ENCODE measurements around the gene IQCE.

The IQCE gene

DNA sequence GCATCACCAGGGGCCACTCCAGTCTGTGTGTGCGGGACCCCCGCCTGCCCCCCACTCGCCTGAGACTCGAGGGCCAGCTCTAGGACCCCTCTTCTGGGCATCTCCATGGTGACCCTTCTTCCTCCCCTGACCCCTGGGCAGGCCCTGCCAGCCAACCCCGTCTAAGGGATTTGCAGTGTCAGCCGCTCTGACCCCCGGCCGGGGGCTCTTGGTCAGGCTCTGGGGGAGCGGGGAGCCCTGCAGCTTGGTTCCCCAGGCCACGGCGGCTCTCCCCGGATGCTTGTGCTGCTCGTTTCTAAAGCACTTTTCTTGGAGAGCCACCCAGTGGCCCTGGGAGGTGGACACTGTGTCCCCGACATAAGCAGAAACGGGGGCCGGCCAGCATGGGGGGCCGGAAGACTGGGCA is 78.3 kb downstream of the IQCE start:
- no peak for DNase-seq

DNA sequence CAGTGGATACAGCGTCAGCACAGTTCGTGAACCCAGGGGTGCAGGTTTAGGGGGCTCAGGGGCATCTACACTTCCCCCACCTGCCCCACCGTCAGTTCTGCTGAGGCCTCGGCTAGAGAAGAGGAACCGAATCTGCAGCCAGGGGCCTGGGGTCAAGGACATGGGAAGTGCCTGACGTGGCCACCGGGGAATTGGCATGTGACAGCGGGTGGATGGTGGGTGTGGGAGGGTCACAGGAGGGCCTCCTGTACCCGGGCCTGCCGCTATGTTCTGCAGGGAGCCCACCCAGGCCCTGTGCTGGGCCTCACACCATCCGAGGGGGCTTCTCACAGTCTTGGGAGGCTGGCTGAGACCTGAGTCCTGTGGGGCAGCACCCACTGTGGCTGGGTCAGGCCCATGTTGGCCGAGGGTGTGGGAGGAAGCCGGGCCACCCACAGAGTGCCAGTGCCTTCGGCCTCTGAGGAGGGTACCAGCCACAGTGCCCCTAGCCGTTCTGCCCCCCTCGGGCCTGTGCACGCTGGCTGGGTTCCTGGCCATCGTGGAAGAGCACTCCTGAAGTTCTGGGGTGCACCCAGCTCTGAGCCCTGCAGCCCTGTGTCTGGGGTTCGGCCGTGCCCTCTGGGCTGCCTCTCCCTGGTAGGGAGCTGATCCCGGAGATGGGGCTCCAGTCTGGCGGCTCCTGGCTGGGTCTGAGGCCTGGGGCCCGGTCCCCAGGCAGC is 78.9 kb downstream of the IQCE start:
- DNase-seq = no peak

DNA sequence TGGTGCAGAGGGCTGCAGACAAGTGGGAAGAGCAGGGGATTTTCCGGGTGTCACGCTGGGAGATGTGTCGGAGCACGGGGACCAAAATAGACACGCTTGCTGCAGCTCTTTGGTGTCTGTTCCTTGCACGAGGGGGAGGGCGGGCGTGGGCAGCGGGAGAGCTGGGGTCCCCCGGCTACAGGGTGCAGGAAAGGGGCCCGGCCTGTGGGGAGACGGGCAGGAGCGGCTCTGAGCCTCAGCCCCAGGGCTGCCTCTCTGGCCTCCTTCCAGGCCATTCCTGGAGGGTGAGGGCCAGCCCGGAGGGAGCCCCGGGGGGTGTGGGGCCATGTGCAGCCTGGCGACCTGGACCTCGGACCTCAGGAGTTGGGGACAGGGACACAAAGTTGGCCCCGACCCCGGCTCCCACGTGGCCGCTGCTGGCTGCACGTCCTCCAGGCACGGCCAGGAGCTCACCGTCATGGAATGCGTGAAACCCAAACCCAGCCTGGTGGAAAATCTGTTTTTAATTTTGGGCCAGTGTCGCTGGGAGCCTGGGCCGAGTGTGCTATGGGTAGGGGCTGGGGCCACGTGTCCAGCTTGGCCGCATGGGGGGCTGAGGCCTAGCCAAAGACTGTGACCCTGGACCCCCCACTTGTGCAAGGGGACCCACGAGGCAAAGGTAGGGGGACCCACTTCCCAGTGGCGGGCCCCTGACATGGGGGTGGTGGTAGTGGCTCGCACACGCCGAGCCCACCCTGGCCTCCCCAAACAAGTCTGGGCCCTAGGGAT is 79.6 kb downstream of the IQCE start:
- no peak for DNase-seq

DNA sequence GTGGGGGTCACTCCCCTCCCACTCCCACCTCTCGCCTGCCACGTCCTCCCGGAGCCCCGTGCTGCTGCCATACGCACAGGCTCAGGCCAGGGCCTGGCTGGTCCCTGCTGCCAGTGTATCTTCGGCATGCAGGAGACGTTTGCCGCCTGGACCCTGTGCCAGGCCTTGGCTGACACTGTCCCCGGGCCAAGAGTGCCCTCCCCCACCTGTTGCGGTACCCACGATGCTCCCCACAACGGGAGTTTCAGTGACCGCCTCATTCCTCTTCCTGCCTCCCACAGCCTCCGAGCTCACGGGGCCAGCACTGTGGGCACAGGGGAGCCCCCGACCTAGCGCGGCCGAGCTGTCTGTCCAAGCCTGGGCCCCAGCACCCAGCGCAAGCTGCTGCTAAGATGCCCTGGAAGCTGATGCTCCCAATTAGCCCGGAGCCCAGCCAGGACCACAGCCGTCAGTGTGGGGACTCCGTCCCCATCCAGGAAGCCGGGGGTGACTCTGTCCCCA is 80.5 kb downstream of the IQCE start:
- DNase-seq = no peak

DNA sequence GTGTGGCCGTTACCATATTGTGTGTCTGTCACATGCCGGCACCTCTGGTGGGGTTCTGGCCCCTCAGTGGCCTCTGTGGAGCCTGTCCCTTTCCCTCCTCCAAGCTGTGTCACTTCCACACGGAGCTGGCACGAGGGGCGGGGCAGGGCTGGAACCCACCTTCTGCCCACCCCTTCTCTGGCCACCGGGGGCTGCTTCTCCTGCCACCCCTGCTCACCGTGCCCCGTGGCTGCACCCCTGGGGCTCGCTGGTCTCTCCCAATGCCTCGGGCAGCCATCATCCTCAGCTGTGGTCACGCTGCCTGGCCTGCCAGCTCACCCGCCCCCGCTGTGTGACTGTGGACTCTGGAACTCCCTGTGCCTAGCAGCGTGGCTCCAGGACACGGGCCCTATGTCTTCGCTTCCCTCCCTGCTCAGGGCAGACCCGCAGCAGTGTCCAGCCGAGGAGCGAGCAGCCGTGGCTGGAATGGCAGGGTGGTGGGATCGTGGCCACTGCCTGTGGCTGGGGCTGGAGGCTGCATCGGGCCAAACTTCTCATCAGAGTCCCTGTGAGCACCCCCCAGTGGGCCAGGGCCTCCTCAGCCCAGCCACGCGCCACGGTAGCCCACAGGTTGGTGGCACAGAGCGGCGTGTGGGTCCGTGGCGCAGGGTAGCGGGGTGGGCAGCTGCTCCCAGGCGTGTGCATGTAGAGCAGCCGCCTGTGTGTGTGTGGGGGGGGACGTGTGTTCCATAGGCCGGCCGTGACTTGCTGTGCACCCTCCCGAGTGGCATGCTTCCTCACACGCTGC is 81.1 kb downstream of the IQCE start:
- no peak for DNase-seq

DNA sequence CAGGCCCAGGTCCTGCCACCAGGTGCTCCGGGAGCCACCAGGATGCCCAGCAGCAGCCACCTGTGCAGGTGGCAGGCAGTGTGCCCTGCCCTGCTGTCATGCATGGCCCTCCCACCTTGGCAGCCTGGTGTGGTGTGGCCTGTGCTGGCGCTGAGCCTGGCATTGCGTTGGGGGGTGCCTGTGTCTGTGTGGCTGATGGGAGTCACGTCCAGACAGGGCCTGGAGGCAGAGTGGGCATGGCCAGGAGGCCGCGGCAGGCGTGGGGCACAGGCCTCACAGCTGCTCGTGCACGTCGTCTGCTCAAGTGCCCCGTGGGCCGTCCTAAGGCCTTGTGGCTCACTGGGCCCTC is 81.7 kb downstream of the IQCE start:
- no peak for DNase-seq

DNA sequence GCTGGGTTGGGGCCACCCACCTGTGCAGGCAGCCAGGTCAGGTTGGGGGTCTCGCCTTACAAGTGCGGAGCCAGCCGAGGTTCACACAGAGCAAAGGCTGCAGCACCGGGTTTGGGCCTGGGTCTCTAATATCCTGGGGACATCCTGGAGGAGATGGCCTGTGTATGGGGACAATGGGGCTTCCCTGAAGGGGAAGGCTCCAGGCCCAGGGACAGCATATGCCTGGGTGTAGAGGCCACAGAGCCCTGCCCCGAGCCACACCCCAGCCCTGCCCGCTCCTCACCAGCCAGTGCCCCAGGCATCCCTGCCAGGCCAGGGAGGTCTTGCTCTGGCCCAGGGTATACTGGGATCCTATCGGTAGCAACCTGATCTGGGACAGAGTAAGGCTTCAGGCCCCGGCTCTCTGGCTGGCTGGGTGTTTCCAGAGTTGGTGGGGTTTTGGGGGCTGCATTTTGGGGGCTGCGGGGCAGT is 82.1 kb downstream of the IQCE start:
- DNase-seq = no peak

DNA sequence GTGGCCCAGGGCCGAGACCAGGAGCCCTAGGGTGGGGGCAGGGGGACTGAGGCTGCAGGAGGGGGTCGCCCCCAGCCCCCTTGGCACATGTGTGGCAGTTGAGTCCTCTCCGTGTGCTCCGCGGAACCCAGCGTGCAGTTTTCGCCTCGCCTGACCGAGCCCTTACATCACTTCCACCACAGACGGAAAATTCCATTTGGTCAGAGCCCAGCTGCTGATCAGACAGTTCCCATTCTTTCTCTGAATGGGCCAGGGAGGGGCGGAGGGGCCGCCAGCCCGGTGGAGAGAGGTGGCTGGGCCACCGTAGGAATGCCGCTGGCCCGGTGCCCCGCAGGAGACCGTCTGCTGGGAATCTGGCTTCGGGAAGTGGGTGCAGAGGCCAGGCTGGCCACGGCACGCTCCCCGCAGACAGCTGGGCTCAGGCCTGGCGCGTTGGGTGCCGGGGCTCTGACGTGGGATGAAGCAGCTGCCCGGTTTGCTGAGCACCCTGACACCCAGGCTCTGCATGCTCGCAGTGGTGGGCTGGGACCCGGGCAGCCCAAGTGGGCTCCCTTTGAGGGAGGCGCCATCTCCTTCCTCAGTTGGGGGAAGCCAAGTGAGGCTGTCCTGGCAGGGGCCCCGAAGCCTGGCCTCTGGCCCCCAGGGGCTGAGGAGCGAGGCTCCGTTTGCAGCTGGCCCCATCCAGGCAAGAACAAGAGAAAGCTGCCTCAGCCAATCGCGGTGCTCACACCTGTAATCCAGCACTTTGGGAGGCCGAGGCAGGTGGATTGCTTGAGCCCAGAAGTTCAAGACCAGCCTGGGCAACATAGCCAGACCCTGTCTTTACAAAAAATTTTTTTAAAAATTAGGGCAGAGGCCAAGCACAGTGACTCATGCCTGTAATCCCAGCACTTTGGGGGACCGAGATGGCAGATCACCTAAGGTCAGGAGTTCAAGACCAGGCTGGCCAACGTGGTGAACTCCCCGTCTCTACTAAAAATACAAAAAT is 82.9 kb downstream of the IQCE start:
- no peak for DNase-seq

DNA sequence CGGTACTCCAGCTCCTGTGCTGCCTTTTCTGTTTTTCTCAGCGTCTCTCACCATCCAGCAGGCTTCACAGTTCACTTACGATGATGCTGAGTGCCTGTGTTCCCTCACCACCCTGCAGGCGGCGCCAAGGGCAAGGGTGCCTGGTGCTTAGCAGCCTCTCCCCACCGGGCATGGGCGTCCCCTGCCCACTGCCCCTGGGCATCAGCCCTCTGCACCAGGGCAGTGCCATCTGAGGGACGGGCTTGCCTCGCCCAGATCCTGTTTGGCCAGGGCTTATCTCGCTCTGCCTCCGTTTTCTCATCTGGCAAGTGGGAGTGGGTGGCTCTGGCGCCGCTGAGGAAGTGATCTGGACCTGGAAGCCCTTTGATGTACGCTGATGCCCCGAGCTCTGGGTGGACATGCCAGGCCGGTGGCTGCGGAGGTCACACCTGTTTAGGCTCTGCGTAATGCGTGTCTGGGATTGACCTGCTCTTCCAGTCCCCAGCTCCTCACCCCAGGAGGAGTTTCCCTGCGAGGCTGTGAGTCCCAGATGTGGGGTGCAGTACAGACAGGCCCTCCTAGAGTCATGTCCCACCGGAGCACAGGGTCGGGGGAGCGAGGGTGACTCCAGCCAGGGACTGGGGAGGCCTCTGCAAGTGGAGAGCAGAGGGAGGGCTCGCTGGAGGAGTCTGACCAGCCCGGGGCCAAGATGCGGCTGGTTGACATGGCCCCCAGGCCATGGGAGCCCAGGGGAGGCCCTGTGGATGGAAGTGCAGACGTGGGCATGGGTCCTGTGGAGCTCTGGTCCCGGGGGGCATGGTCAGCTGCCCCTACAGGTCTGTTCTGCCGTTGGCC is 84.8 kb downstream of the IQCE start:
- no peak for DNase-seq

DNA sequence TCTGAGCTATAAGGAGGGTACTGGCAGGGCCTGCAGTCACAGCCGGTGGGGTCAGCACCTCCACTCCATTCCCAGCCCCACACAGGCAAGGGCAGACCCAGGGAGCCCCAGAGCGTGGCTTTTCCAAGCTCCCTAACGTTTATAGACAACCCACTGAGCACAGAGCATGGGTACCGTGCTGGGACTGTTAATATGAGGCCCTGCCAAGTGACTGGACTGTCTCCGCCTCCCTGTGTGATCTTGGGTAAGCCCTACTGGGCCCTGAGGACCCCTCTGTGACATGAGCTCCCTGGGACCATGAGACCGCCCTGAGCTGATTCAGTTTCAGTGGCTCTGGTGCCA is 85.4 kb downstream of the IQCE start:
- no peak for DNase-seq

DNA sequence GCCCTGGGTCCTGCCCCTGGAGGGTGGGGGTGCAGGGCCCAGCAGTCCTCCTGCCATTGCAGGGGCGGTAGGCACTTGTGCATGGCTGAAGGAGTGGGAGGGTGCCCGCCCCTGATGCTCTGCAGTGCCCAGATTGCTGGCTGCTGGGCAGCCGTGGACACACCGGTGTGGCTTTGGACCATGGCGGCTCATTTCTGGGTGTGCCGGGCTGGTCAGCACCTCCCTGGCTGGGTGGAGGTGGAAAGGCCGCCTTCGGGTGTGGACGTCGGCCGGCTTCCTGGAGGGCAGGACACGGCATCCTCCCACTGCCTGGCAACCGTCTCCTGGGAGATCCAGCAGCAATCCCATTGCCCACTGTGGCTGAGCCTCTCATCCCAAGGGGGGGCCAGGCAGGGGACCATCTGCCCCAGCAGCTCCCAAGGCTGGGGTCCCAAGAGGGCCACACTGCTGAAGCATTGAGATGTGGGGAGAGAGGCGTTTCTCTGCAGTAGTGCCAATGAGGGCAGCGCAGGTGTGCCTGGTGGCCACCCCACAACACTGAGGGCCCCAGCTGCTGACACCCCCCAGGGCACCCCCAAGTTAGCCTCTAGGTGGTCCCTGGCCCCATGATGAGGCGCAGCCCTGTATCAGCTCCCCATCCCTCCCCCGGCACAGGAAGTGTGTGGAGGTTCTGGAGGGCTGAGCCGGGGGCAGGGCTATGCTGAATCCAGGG is 85.9 kb downstream of the IQCE start:
- no peak for DNase-seq

DNA sequence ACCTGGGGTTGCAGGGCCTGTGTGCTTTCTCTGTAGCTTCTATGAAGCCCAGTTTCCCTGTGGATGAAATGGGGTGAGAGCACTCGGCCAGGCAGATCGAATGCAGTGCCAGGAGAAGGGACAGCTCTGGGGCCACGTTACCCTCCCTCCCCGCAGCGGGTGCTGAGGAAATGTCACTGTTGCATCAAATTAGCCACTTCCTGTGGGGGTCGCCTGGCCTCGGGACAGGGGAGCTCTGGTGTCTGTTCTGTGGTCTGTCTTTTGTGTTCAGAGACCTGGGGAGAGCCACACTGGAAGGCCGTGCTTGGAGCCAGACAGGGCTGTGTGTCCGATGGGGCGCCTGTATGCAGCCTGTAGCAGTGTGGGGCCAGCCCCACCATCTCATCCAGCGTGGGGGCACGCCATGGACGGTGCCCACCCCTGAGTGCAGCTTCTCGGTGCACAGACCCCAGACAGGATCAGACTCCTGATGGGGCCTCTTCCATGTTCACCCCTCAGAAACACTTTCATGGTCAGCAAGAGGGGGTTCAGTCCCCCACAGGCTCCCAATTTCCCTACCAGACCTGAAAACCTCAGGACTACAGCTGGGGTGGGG is 86.6 kb downstream of the IQCE start:
- DNase-seq = no peak

DNA sequence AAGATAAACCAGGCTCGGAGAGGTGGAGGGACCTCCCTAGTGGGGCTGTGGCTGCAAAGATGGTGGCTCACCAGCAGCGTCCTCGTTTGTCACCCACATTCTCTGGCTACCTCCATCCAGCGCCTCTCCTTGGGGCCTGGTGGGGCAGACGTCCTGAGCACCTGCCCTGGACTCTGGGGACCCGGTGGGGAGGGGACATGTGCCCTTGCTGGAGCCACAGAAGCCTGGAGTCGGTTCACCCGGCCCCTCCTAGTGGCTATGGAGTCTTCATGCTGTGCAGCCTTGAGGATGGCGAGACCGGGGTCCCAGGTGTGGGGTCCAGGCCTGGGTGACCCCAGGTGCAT is 87.5 kb downstream of the IQCE start:
- no peak for DNase-seq

DNA sequence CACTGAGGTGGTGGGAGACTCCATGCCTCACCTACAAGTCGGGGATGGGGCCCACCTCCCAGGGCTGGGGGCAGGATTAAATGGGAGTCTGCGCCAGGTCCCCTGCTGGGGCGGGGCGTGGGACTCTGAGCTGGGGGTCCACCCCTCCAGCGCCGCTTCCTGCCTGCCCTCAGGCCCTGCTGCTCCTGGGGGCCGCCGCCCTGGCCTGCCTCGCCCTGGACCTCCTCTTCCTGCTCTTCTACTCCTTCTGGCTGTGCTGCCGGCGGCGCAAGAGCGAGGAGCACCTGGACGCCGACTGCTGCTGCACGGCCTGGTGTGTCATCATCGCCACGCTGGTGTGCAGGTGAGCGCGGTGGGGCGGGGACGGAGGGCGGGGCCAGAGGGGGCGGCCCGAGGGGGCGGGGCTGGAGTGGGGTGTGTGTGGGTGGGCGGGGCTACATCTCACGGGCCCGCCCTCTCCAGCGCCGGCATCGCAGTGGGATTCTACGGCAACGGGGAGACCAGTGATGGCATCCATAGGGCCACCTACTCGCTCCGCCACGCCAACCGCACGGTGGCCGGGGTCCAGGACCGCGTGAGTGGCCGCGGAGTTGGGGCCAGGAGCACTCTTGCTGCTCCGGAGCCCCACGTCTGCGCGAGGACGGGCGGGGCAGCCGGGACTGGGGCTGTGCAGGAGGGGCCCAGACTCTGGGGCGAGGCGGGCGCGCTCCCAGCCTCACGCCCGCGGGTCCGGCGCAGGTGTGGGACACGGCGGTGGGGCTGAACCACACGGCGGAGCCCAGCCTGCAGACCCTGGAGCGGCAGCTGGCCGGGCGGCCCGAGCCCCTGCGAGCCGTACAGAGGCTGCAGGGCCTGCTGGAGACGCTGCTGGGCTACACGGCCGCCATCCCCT is 88.1 kb downstream of the IQCE start:
- no peak for DNase-seq

DNA sequence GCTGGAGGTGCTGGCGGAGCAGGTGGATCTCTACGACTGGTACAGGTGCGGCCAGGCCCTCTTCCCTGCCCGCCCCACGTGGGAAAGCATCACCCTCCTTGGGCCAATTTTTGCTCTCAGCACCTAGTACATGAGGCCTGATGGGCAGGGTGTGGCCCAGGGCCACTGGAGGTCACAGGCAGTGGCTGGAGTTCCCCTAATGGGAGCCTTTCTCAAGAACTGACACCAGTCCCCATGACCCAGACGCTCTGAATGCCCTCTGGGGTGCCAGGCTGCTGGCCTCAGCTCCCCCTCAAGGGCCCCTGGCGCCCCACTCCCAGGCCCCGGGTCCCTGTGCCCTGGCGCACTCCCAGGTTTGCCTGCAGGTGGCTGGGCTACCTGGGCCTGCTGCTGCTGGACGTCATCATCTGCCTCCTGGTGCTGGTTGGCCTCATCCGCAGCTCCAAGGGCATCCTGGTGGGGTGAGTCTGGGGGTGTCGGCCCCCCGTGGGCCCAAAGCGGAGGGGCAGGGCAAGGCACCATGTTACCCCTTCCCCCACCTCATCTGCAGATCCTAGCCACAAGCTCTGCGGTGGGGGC is 88.9 kb downstream of the IQCE start:
- no peak for DNase-seq

DNA sequence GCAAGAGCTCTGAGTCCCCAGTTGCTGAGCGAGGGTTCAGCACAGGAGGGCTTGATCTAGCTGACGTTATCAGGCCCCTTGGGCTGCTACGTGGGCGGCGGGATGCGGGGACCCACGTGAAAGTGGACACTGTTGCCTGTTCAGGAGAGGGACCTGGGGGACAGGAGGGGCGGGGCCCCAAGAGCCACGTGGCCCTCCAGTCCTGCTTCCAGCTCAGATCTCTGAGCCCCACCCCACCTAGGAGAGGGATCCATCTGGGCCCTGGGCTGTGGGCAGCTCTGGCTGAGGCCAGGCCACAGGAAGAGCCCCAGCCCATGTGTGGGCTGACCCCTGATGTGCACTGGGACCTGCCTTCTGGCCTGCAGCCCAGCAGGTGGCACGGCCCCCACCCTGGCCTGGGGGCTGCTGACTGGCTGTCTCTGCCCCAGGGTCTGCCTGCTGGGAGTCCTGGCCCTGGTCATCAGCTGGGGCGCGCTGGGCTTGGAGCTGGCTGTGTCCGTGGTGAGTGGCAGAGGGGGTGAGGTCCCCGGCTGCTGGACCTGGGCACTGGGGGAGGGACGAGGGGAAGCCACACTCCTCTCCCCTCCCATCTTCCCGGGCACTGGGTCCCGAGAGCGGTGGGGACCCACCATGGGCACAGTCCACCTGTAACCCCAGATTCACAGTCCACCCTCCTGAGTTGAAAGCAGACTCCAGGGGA is 90.5 kb downstream of the IQCE start:
- DNase-seq = no peak

DNA sequence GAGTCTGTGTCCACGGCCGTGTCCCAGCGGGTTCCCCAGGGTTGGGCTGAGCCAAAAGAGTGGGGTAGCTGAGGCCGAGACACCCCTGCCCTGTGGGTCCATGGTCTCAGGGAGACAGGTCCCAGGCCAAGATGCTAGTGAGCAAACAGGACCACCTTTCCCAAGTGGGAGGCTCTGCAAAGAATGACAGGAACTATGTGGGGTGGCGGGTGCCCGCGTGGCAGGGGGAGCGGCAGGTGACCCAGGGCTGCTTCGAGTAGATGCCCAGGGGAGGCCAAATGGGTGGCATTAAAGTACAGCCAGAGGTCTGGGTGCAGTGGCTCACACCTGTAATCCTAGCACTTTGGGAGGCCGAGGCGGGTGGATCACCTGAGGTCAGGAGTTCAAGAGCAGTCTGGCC is 91.2 kb downstream of the IQCE start:
- no peak for DNase-seq

DNA sequence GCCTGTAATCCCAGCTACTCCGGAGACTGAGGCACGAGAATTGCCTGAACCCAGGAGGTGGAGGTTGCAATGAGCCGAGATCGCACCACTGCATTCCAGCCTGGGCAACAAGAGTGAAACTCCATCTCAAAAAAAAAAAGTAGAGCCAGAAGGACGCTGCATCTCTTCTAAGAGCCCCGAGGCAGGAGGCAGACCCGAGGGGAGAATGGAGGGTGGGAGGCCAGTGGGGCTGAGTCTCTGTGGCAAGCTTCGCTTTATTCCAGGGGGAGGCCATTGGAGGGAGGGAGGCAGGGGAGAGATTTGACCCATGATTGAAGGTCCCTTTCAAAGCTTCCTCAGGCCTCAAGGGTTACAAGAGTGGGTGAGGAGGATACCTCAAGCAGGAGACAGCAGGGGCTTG is 91.7 kb downstream of the IQCE start:
- no peak for DNase-seq

DNA sequence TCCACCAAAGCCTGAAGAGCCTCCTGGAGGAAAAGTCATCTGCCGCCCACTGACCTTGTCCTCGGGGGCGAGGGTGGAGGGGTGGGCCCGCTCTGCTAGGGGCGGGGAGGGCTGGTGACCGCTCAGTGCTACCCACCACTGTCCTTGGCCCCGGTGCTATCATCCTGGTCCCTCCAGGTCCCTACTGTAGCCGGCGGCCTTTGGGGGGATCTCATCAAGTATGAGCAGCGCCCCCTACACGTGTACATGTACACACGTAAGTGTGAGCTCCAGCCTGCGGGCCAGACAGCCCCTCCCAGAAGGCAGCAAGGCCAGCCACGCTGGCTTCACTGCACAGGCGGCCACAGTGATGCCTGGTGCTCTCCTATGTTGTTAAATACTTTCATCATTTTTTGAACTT is 92.6 kb downstream of the IQCE start:
- DNase-seq = no peak
